Small intestine (tissue), 7 donors: Measurements from ENCODE around the gene PLK1. TPM values are rescaled to one million over a fixed set of nuclear protein-coding genes. Genes with fewer than 3 reads are reported as not detected.
A peak's percentile ranks its signal among the peaks of the same experiment; 100 is the strongest.

Experiments used
- DNase-seq, 2 donors: peaks; one replicate each; pipeline versions ENCODE4 v3.0.0 to v3.0.0-alpha.2; 2013
- FAIRE-seq: peaks from 2 replicates; lab custom pipeline; 2012; peaks lifted over from hg19 to GRCh38; lab: Jason Lieb, UNC
- H3K27ac ChIP-seq, 3 donors: one replicate each; pipeline ENCODE4 v1.5.1; 2013; ENCODE audit warnings: low read length in 2 of 3, mild to moderate bottlenecking in 2 of 3, control low read depth in 1 of 3, inconsistent platforms in 1 of 3, low read depth in 1 of 3, moderate library complexity in 1 of 3
- H3K27me3 ChIP-seq, 3 donors: one replicate each; pipeline ENCODE4 v1.6.1; 2013; ENCODE audit warnings: low read length in 3 of 3, inconsistent platforms in 1 of 3; ENCODE audit not compliant: control insufficient read depth in 3 of 3, insufficient read depth in 3 of 3
- H3K36me3 ChIP-seq, 3 donors: one replicate each; pipeline ENCODE4 v1.6.1; 2013; ENCODE audit warnings: low read length in 3 of 3, inconsistent platforms in 1 of 3, low read depth in 1 of 3, mild to moderate bottlenecking in 1 of 3, moderate library complexity in 1 of 3; ENCODE audit not compliant: control insufficient read depth in 3 of 3, insufficient read depth in 2 of 3
- H3K4me1 ChIP-seq, 3 donors: one replicate each; pipeline ENCODE4 v1.6.1; 2013; ENCODE audit warnings: low read length in 2 of 3, inconsistent platforms in 1 of 3, low read depth in 1 of 3, mild to moderate bottlenecking in 1 of 3, moderate library complexity in 1 of 3; ENCODE audit not compliant: control insufficient read depth in 3 of 3, insufficient read depth in 2 of 3
- H3K4me3 ChIP-seq, 3 donors: one replicate each; pipeline ENCODE4 v1.5.1; 2013; ENCODE audit warnings: low read length in 3 of 3, control low read depth in 1 of 3, inconsistent platforms in 1 of 3, low read depth in 1 of 3, mild to moderate bottlenecking in 1 of 3, moderate library complexity in 1 of 3
- H3K9me3 ChIP-seq, 2 donors: one replicate each; pipeline ENCODE4 v1.6.1; 2013; ENCODE audit warnings: low read depth in 1 of 2, low read length in 1 of 2; ENCODE audit not compliant: control insufficient read depth in 2 of 2, insufficient read depth in 1 of 2
- WGBS, 3 donors: extraction: QIAGEN DNeasy Blood & Tissue Kit; methylation state at CpG; one replicate each; pipeline ENCODE4 v1.1.7; 2013; 5-methylcytosine and 5-hydroxymethylcytosine counted together
- polyA plus RNA-seq, 4 donors: library from polyadenylated mRNA; stranded (reverse) in 3 of 4; unstranded in 1 of 4; fragments of 200-250 nt in 3 of 4; fragments of 120-200 nt in 1 of 4; gene quantifications; one replicate each; pipeline versions ENCODE4 v1.2.1 to v1.2.3, GENCODE V29; 2013
- donor health status: healthy with polysubstance abuse.
- donor health status: control.
- donor health status: control.
- donor health status: Bipolar disorder and iron deficiency.
- donor health status: healthy.

Gene PLK1
- polyA plus RNA-seq, 4 donors: 1.9 to 48.2 (median 9.8) TPM

DNA sequence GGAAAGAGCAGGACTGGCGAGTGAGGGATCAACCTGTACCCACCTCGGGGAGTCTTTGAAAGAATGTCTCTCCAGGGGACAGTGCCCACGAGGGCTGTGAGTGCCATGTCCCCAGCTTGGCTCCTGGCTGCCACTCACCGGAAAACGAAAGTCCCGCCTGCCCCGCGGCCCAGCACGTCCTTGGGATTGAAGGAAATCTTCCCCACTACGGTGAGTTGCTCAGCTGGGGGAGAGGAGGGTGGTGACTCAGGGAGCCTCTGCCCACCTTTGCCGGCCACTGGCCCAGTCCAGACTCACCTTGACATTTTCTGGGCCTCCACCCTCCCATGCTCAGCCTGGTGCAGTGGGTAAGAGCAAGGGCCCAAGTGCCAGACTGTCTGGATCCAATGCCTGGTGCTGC, 17.1 kb downstream of the PLK1 start:
- WGBS, 3 donors: 83 to 93% (median 91%) methylated on average over 9 to 11 of the region's 11 CpGs
- FAIRE-seq: no peak

DNA sequence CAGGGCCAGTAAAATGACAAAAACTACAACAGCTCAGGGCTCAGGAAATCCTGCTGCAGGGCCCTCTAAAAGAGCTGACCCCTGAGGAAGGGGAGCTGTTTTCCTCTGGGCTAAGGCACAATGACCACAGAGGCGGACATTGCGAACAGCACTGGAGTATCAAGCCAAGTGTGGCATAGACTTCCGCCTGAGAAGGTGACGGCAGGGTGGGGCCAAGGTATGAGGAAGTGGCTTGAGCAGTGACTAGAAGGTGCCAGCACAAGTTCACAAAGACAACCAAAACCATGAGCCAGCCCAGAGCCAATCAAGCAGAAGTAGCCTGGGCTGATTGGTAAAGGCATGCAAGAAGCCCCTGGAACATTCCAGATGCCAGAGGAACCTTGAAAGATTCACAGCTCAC, 20.4 kb downstream of the PLK1 start:
- DNase-seq (peak; percentile 47 to 92), FAIRE-seq (no peak)
- WGBS, 3 donors: 14 to 55% (median 35%) methylated on average over 4 of the region's 4 CpGs

More for the DNA sequence above, 17.1 kb downstream of the PLK1 start:
- Histone ChIP-seq H3K4me1 (no peaks in the 10 kb centered on the region), H3K27me3 (no peaks in the 10 kb centered on the region), H3K9me3 (no peaks in the 10 kb centered on the region), H3K36me3 (peaks cover 0 to 19% (median 3%) of the 10 kb centered on the region in 3 donors), H3K4me3 (no peak overlapping the region), H3K27ac (no peak overlapping the region)
- DNase-seq: no peak

DNA sequence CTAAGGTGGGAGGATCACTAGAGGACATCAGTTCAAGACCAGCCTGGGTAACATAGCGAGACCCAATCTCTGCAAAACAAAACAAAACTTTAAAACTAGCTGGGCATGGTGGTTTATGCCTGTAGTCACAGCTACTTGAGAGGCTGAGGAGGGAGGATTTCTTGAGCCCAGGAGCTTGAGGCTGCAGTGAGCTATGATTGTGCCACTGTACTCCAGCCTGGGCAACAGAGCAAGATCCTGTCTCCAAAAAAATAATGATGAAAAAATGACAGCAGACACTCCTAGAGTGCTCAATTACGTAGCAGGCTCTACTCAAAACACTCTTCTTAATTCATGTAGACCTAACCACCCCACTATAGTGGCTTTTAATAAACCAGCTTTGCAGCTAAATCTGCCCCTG, 21.4 kb downstream of the PLK1 start:
- H3K9me3 ChIP-seq: no peaks in the 10 kb centered on the region
- H3K4me1 ChIP-seq: no peaks in the 10 kb centered on the region
- FAIRE-seq: no peak
- no peak overlapping the region for H3K27ac ChIP-seq
- H3K4me3 ChIP-seq: no peak overlapping the region
- no peaks in the 10 kb centered on the region for H3K36me3 ChIP-seq
- no peak for DNase-seq
- no peaks in the 10 kb centered on the region for H3K27me3 ChIP-seq
- 90 to 97% (median 91%) methylated on average over 2 of the region's 2 CpGs for WGBS, 3 donors

More for the DNA sequence above, 20.4 kb downstream of the PLK1 start:
- H3K4me3 ChIP-seq: no peak overlapping the region
- peak overlapping the region in 2 of 3 donors; percentile 74 to 83 for H3K27ac ChIP-seq
- H3K36me3 ChIP-seq: no peaks in the 10 kb centered on the region
- H3K9me3 ChIP-seq: no peaks in the 10 kb centered on the region
- no peaks in the 10 kb centered on the region for H3K4me1 ChIP-seq
- H3K27me3 ChIP-seq: no peaks in the 10 kb centered on the region

DNA sequence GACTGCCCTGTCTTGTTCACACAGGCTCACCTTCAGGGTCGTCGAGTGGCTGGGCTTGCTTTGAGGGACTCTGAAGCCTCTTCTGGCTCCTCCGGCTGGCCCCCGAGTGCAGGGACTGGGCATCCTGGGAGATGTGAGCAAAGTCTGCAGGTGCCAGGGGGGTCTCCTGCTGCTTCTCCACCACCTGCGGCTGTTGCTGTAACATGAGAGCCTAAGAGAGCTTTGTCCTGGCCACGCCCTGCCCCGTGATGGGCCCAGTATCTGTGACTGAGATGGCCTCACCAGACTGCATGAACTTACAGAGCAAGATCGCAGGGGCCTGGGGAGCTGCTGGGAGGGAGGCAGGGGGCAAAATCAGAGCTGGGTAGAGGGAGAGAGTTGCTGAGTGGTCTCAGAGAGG, 21.8 kb downstream of the PLK1 start:
- Histone ChIP-seq H3K4me3 (no peak overlapping the region), H3K4me1 (no peaks in the 10 kb centered on the region), H3K9me3 (no peaks in the 10 kb centered on the region), H3K36me3 (no peaks in the 10 kb centered on the region), H3K27me3 (no peaks in the 10 kb centered on the region), H3K27ac (no peak overlapping the region)
- no peak for FAIRE-seq
- peak; percentile 52 to 83 for DNase-seq
- WGBS, 3 donors: 35 to 39% (median 38%) methylated on average over 8 of the region's 8 CpGs

DNA sequence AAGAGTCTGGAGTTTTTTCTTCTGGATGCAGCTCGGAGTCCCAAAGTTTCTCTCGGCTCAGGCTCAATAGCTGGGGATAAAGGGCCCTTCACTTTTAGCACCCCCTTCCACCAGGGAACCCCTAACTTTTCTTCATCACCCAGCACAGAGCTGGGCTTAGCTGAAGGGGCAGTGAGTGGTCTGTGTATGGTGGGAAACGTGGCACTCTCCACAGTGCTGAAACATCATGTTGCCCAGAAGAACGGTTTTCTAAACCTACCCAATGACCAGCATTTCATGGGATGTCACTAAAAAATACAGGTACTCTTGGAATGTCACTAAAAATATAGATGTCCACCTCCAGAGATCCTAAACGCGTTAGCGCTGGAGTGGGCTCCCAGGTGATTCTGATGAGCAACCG, 22.4 kb downstream of the PLK1 start:
- Histone ChIP-seq H3K36me3 (no peaks in the 10 kb centered on the region), H3K9me3 (no peaks in the 10 kb centered on the region), H3K27me3 (no peaks in the 10 kb centered on the region), H3K27ac (no peak overlapping the region), H3K4me3 (no peak overlapping the region), H3K4me1 (no peaks in the 10 kb centered on the region)
- no peak for FAIRE-seq
- no peak for DNase-seq
- WGBS, 3 donors: 75 to 85% (median 80%) methylated on average over 8 of the region's 8 CpGs

DNA sequence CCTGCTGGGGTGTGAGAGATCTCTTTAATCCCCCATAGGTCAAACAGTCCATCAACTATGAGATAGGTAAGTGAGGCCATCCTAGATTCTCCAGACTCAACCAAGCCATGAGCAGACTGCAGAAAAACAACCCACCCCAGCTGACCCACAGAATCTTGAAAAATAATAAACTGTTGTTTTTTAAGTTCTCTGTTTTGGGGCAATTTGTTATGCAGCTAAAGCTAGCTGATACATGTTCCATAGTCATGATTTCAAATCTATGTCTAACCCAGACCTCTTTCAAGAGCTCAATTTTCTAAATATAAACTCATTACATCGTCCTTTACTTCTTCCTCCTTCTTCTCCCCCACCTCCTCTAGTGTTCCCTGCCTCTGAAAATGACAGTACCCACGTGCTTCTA, 24.3 kb downstream of the PLK1 start:
- DNase-seq (no peak), FAIRE-seq (no peak)
- Histone ChIP-seq H3K4me3 (no peak overlapping the region), H3K9me3 (no peaks in the 10 kb centered on the region), H3K27ac (no peak overlapping the region), H3K36me3 (no peaks in the 10 kb centered on the region), H3K4me1 (no peaks in the 10 kb centered on the region), H3K27me3 (no peaks in the 10 kb centered on the region)
- 65 to 85% (median 79%) methylated on average over 2 of the region's 2 CpGs for whole genome bisulfite sequencing, 3 donors

DNA sequence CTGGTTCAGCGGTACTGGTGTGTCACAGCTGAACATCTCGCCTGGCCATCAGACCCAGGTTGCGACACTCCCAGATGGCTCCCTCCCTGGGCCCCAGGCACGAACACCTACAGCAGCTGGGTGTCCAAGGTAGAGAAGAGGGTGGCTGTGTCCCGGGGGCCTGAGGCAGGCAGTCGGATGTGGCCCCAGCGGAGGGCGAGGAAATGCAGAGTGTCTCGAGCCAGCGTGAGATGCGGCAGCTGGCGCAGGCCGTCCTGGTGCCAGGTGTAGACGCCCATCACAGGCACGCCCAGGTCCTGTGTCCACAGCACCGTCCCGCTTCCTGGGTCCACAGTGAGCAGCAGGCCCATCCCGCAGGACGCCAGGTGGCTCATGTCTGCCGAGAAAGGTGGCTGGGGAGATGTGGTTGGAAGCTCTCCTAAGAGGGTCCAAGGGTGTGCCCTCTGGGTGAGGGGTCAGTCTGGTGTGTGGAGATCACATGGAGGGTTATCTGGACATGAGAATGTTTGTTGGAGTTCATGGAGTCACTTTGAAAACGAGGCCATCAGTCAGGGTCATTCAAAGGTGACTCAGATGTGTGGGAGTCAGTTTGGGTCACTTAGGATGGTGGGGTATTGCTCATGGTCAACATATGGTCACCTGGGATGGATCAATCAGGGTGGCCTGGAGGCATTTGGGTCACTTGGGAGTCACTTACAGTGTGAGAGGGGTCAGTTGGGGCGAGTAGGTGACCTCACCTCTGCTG, 26.3 kb downstream of the PLK1 start:
- Histone ChIP-seq H3K4me1 (no peaks in the 10 kb centered on the region), H3K27ac (no peak overlapping the region), H3K4me3 (no peak overlapping the region), H3K9me3 (peaks cover 0 to 8% of the 10 kb centered on the region in 2 donors), H3K36me3 (no peaks in the 10 kb centered on the region), H3K27me3 (peaks cover 0 to 2% (median 0%) of the 10 kb centered on the region in 3 donors)
- FAIRE-seq (no peak), DNase-seq (no peak)
- WGBS, 3 donors: 86 to 87% (median 86%) methylated on average over 22 of the region's 22 CpGs

DNA sequence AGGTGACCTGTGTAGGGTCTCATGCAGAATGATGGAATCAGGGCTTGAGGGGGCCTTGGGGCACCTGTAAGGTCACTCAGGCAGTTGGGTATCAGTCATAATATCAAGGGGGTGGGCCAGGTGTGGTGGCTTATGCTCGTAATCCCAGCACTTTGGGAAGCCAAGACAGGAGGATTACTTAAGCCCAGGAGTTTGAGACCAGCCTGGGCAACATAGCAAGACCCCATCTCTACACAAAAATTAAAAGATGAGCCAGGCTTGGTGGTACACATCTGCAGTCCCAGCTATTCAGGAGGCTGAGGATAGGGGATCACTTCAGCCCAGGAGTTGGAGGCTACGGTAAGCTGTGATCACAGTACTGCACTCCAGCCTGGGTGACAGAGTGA, 26.8 kb downstream of the PLK1 start:
- no peak overlapping the region for H3K27ac ChIP-seq
- DNase-seq (no peak), FAIRE-seq (no peak)
- H3K4me3 ChIP-seq: no peak overlapping the region
- no peaks in the 10 kb centered on the region for H3K36me3 ChIP-seq
- H3K27me3 ChIP-seq: peaks cover 0 to 2% (median 0%) of the 10 kb centered on the region in 3 donors
- H3K9me3 ChIP-seq: peaks cover 0 to 13% of the 10 kb centered on the region in 2 donors
- no peaks in the 10 kb centered on the region for H3K4me1 ChIP-seq
- WGBS, 3 donors: 80 to 89% (median 84%) methylated on average over 2 of the region's 2 CpGs
